Right lobe of liver (tissue), 6 donors: ENCODE results near the gene IFFO2. TPM values are rescaled to one million over a fixed set of nuclear protein-coding genes. Genes with fewer than 3 reads are reported as not detected.
A peak's percentile ranks its signal among the peaks of the same experiment; 100 is the strongest.

Experiments used
- ATAC-seq, 4 donors: fragments of 200-7000 bp; cut with Tn5 transposase; one replicate each; pipeline ENCODE4 v1.9.1; 2020; ENCODE audit warnings: mild to moderate bottlenecking in 4 of 4, moderate library complexity in 4 of 4
- DNase-seq, 3 donors: peaks; one replicate each; pipeline ENCODE4 v3.0.0-alpha.2; 2020
- H3K27ac ChIP-seq, 3 donors: fragments of 200-600 bp; one replicate each; pipeline ENCODE4 v1.8.0; 2022
- H3K27me3 ChIP-seq, 2 donors: fragments of 200-600 bp; one replicate each; pipeline ENCODE4 v1.8.0; 2022
- H3K36me3 ChIP-seq, 4 donors: fragments of 200-600 bp; sonication (generic) in 1 of 4; one replicate each; pipeline versions ENCODE4 v1.5.1 to v1.8.0; 2017 to 2022; ENCODE audit warnings: control low read depth in 1 of 4
- H3K4me1 ChIP-seq, 4 donors: fragments of 200-600 bp; sonication (generic) in 1 of 4; one replicate each; pipeline versions ENCODE4 v1.5.1 to v1.8.0; 2017 to 2022; ENCODE audit warnings: control low read depth in 1 of 4
- H3K4me3 ChIP-seq, 3 donors: fragments of 200-600 bp; one replicate each; pipeline ENCODE4 v1.8.0; 2022
- H3K9me3 ChIP-seq, 4 donors: fragments of 200-600 bp; sonication (generic) in 1 of 4; one replicate each; pipeline versions ENCODE4 v1.5.1 to v1.8.0; 2017 to 2022; ENCODE audit warnings: control low read depth in 1 of 4
- POLR2A ChIP-seq: fragments of 450-650 bp; IDR thresholded peaks from one replicate; pipeline ENCODE4 v1.6.1; 2017; ENCODE audit warnings: antibody characterized with exemption, mild to moderate bottlenecking
- WGBS: methylation state at CpG from one replicate; pipeline ENCODE4 v1.1.6; 2018; ENCODE audit warnings: low coverage, low lambda C conversion rate; ENCODE audit not compliant: insufficient coverage; ENCODE audit errors: missing lambda C conversion rate; 5-methylcytosine and 5-hydroxymethylcytosine counted together
- intact Hi-C, 2 donors: fragments of 100-400 bp; cut with DNase I; formaldehyde crosslinking; loops; one replicate each; pipeline versions ENCODE4 v1.11.2 to v1.14.1; 2022
- total RNA-seq, 6 experiments: library from RNA; depleted of rRNA in 2 of 6; stranded (reverse); fragments of >200 nt in 2 of 6; fragmentation: NEBNext Ultra II Directional in 3 of 6; extraction: Animal tissue kit (Norgen Biotek cat#: 25700) in 3 of 6; gene quantifications; one replicate each; pipeline versions ENCODE4 v1.1.0 to v1.2.4, GENCODE V29; 2016 to 2023
- TF ChIP-seq, protein P1 (sequence below), 4 donors: fragments of 200-600 bp in 3 of 4; fragments of 450-650 bp in 1 of 4; IDR thresholded peaks; one replicate each; pipeline versions ENCODE4 v1.5.1 to v1.8.0; 2016 to 2022; ENCODE audit warnings: antibody characterized with exemption in 4 of 4, mild to moderate bottlenecking in 2 of 4
- donor health status: DM: no; HTN: yes; CAD: no.
- donor health status: DM: no; HTN: no; CAD: no.
- donor health status: DM: no; HTN: no; CAD: no.
- donor health status: DM: no; HTN: yes; CAD: no.
- donor health status: DM: no; HTN: yes; CAD: no.

The IFFO2 gene
- total RNA-seq, 6 experiments from 2014 or later, result 2.9 to 12.7 (median 7.2) TPM

DNA sequence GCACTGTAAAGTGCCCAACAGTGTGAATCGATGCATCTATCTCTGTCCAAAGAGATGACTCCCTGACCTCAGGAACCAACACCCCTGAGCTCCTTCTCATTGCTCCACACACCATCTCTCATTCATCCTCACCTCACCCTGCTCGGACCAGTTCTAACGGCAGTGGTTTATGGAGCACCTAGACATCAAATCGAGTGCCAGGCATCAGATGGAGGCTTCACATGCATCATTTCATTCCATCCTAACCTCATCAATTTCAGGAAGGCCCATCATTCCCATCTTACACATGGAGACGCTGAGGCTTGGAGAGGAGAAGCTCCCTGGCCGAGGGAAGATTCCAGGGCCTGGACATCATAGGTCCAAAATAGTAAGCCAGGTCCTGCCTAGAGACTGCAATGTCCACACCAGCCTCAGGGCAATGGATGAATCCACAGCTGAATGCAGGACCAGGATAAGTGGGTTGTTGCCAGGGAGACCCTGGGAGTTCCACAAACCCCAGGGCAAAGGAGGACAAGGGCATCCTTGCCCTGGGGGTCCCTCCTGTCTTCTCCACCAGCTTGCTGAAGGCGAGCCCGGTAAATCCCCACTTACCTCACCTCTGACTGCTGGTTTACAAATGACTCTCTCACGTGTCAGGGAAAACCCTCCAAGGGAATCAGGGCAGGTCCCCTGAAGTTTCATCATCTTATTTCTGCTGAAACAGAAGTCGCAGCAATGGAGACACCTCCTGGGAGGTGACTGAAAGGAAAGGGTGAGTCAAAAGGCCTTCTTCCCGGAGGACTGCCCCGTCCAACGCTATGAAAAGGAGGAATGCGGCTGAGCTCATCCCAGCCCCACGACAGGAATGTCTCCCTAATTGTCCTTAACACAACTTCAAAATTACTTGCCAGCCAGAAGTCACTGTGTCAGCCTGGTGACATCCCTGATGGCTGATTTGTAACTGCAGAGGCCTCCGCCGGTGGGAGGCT is 9.0 kb upstream of the IFFO2 start:
- no peak for TF ChIP-seq POLR2A
- TF ChIP-seq, protein P1, sequence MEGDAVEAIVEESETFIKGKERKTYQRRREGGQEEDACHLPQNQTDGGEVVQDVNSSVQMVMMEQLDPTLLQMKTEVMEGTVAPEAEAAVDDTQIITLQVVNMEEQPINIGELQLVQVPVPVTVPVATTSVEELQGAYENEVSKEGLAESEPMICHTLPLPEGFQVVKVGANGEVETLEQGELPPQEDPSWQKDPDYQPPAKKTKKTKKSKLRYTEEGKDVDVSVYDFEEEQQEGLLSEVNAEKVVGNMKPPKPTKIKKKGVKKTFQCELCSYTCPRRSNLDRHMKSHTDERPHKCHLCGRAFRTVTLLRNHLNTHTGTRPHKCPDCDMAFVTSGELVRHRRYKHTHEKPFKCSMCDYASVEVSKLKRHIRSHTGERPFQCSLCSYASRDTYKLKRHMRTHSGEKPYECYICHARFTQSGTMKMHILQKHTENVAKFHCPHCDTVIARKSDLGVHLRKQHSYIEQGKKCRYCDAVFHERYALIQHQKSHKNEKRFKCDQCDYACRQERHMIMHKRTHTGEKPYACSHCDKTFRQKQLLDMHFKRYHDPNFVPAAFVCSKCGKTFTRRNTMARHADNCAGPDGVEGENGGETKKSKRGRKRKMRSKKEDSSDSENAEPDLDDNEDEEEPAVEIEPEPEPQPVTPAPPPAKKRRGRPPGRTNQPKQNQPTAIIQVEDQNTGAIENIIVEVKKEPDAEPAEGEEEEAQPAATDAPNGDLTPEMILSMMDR (IDR thresholded peaks at IDR 0.05), result no peak
- ATAC-seq (no peak), DNase-seq (no peak)
- 80% methylated on average over 10 of the region's 17 CpGs for WGBS
- no peaks in the 10 kb centered on the region for H3K36me3 ChIP-seq
- H3K9me3 ChIP-seq, result no peaks in the 10 kb centered on the region
- H3K4me1 ChIP-seq, result peaks cover 0 to 16% (median 0%) of the 10 kb centered on the region in 4 donors
- H3K27me3 ChIP-seq, result no peaks in the 10 kb centered on the region
- no peak overlapping the region for H3K27ac ChIP-seq
- no peak overlapping the region for H3K4me3 ChIP-seq
- intact Hi-C loops, result no loop called here

DNA sequence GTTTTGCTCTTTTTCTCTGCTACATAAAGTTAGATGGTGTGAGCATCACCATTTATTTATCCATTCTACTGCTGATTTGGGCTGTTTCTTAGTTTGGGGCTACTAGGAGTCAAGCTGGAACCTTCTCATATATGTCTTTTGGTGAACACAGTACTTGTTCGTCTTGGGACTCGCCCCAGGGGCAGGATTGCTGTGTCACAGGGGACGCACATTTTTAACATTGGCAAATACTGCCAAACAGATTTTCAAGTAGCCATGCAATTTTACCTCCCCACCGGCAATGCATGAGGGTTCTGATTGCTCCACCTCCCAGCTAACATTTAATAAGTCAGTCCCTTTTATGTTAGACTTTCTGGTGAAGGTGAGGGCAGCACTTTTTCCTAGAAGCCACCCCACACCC is 7.5 kb upstream of the IFFO2 start:
- no peaks in the 10 kb centered on the region for H3K27me3 ChIP-seq
- WGBS, result 90% methylated on average over 2 of the region's 4 CpGs
- no peaks in the 10 kb centered on the region for H3K36me3 ChIP-seq
- no peak overlapping the region for H3K4me3 ChIP-seq
- no peak overlapping the region for H3K27ac ChIP-seq
- DNase-seq (no peak), ATAC-seq (no peak)
- H3K4me1 ChIP-seq, result peaks cover 0 to 16% (median 0%) of the 10 kb centered on the region in 4 donors
- H3K9me3 ChIP-seq, result no peaks in the 10 kb centered on the region
- TF ChIP-seq, protein P1 (IDR thresholded peaks at IDR 0.05), result no peak
- TF ChIP-seq POLR2A, result no peak
- intact Hi-C loops, result no loop called here

DNA sequence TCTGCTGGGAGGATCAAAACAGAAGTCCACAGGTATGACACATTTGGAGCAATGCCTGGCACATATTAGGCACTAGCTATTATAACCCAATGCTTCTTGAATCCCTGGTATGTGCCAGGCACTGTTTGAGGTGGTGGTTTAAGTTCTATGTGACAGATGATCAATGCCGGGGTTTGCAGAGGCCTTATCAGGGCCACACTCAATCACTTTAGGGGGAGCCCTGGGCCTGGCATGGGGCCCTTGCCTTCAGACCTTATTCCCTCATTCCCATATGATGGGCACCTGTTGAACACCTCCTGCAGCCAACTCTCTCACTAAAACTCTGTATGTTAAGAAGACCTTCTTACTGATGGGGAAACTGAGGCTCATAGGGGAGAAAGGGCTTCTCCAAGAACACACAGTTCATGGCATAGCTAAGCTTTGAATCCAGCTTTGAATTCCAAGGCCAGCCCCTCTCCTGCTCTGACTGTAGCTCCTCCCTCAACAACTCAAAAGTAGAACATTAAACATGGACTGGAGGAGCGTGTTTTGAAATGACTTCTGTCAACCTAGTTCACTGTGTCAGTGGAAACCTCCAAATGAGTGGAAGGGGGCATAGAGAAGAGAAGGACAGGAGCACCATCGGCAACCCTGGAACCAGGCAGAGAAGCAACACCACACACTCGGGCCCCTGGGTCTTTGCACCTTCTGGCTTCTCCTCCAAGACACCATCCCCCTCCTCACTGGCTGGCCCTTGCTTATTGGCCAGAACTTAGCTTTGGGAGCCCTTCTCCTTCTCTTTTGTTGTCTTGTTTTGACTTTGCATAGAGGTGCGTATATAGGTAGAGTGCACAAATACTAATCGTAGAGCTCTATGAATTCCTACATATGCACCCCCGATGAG is 6.6 kb upstream of the IFFO2 start:
- intact Hi-C loops, result no loop called here
- DNase-seq, result no peak
- TF ChIP-seq, protein P1 (IDR thresholded peaks at IDR 0.05), result no peak
- no peak for TF ChIP-seq POLR2A

DNA sequence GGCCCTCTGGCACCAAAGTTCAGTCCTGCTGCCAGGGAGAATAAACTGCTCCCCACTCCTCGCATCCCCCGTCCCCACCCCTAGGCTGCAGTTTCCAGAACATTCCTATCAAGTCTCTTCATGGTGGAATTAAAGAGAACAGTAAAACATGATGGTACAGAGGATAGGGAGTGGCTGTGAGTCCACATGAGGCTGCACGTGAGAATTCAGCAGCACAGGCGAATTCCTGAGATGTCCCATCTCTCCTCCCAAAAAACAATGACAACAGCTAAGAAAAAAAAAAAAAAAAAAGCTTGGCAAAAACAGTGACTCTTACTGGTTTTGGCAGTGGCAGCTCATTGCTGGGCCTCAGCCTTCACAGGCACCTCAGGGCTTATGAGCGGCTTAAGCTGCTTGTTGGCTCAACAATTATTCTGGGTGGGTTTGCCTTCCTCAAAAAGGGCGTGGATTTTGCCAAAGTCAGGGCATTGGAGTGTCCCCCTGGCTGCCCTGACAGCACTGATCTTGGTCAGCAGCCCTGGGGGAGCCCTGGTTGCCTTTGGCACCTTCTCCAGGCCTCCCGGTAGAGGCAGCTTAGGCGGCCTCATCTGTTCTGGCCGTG is 5.7 kb upstream of the IFFO2 start:
- no peak for TF ChIP-seq POLR2A
- TF ChIP-seq, protein P1 (IDR thresholded peaks at IDR 0.05), result no peak
- intact Hi-C loops, result no loop called here
- Histone ChIP-seq H3K4me1 (peaks cover 0 to 18% (median under 1%) of the 10 kb centered on the region in 4 donors), H3K27ac (no peak overlapping the region), H3K27me3 (no peaks in the 10 kb centered on the region), H3K36me3 (no peaks in the 10 kb centered on the region), H3K4me3 (no peak overlapping the region), H3K9me3 (no peaks in the 10 kb centered on the region)
- DNase-seq, result no peak
- ATAC-seq, result peak in 3 of 4 donors; percentile 11 to 47 (median 15)
- WGBS, result 57% methylated on average over 9 of the region's 9 CpGs

More for the DNA sequence above, 6.6 kb upstream of the IFFO2 start:
- peak; percentile 38 to 80 (median 39) for ATAC-seq
- no peaks in the 10 kb centered on the region for H3K27me3 ChIP-seq
- peaks cover 0 to 16% (median 0%) of the 10 kb centered on the region in 4 donors for H3K4me1 ChIP-seq
- H3K36me3 ChIP-seq, result no peaks in the 10 kb centered on the region
- H3K4me3 ChIP-seq, result no peak overlapping the region
- 90% methylated on average over 3 of the region's 7 CpGs for WGBS
- H3K27ac ChIP-seq, result no peak overlapping the region
- H3K9me3 ChIP-seq, result no peaks in the 10 kb centered on the region
